SKM-1 treated with dmso at 0.1 percent for 144 hours (cell line): ENCODE data around the gene SPOCK2.
A peak's percentile ranks its signal among the peaks of the same experiment; 100 is the strongest.
"Not testable (repeated sequence)": the region's sequence is repeated elsewhere in the genome, so short reads cannot be mapped to it uniquely, and the experiment has no call there.

Source experiments
- DNase-seq: peaks from one replicate; lab custom pipeline; 2025; ENCODE audit not compliant: unreplicated experiment; lab: John Stamatoyannopoulos, UW

SPOCK2 gene

GRCh38 chr10:72087969-72088888 lies at the start of gene SPOCK2:
TSS of gene SPOCK2 (minus strand) at chr10:72088551. CDS start at chr10:72088328, 223 bp downstream.
- DNase-seq, result no peak

- DNase-seq, result no peak
These were observed 49.2 kb upstream of the SPOCK2 start for GRCh38 chr10:72137583-72137982.

GRCh38 chr10:72136225-72136624 lies 47.9 kb upstream of the SPOCK2 start:
- DNase-seq, result not testable (repeated sequence)

GRCh38 chr10:72134785-72135767 lies 46.7 kb upstream of the SPOCK2 start:
- DNase-seq, result no peak

- peak; percentile 79 for DNase-seq
These were observed 45.2 kb upstream of the SPOCK2 start for GRCh38 chr10:72133517-72133916.

GRCh38 chr10:72132854-72133253 lies 44.5 kb upstream of the SPOCK2 start:
- no peak for DNase-seq

- DNase-seq, result no peak
These were observed 39.2 kb upstream of the SPOCK2 start for GRCh38 chr10:72127571-72127970.

- DNase-seq, result no peak
These were observed 38.5 kb upstream of the SPOCK2 start for GRCh38 chr10:72126872-72127232.

- no peak for DNase-seq
These were observed 38.0 kb upstream of the SPOCK2 start for GRCh38 chr10:72126184-72126871.

GRCh38 chr10:72124989-72125388 lies 36.6 kb upstream of the SPOCK2 start:
- no peak for DNase-seq

- DNase-seq, result no peak
These were observed 36.0 kb upstream of the SPOCK2 start for GRCh38 chr10:72124381-72124780.

GRCh38 chr10:72123616-72124015 lies 35.3 kb upstream of the SPOCK2 start:
- no peak for DNase-seq

GRCh38 chr10:72122221-72122620 lies 33.9 kb upstream of the SPOCK2 start:
- no peak for DNase-seq

GRCh38 chr10:72121389-72121788 lies 33.0 kb upstream of the SPOCK2 start:
- no peak for DNase-seq

GRCh38 chr10:72116372-72116771 lies 28.0 kb upstream of the SPOCK2 start:
- no peak for DNase-seq

- DNase-seq, result no peak
These were observed 26.5 kb upstream of the SPOCK2 start for GRCh38 chr10:72114706-72115450.

GRCh38 chr10:72110673-72111401 lies 22.5 kb upstream of the SPOCK2 start:
- DNase-seq, result no peak

GRCh38 chr10:72109636-72110157 lies 21.3 kb upstream of the SPOCK2 start:
- no peak for DNase-seq

- no peak for DNase-seq
These were observed 20.7 kb upstream of the SPOCK2 start for GRCh38 chr10:72108830-72109635.
